HG03439 (cell line): ENCODE data around the gene PRSS22.

ENCODE experiments used
- ATAC-seq: cut with Tn5 transposase; IDR thresholded peaks from one replicate; pipeline ENCODE4 v1.9.1; 2021; ENCODE audit warnings: mild to moderate bottlenecking, moderate library complexity; ENCODE audit not compliant: unreplicated experiment

The PRSS22 gene

DNA sequence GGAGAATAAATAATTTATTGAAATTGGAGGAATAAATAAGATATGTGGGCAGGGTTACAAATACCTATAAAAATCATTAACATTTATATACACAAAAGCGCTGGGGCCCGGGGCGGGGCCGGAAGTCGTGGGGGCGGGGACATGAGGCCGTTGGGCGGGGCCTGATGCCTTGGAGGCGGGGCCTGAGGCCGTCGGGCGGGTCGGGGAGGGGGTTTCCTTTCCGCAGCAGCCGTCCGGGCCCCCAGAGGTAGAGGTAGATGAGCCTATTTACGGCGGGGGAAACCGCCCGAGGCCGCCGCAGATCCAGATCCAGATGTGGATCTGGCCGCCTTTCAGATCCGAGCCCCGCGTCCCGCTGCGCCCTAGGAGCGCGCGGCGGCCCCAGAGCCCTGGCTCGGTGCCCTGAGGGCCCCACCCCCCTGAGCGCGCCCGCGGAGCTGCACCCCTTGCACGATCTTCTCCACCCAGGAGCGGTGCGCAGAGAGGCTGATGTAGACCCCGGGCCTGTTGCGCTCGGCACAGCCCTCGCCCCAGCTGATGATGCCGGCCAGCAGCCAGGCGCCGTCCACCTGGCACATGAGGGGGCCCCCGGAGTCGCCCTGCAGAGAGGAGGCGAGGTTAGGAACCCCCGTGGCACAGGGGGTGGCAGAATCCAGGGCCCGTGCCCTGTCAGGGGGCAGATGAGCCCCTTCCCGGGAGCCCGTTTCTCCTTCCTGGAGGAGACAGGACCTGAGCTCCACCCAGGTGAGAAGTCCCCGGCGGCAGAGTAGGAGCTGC lies 5.1 kb downstream of the PRSS22 start:
- ATAC-seq = no peak

- ATAC-seq = no peak
Observed at GRCh38 chr16:2852003-2852730, 5.8 kb downstream of the PRSS22 start.

GRCh38 chr16:2848933-2849725 lies 8.8 kb downstream of the PRSS22 start:
- ATAC-seq = no peak

DNA sequence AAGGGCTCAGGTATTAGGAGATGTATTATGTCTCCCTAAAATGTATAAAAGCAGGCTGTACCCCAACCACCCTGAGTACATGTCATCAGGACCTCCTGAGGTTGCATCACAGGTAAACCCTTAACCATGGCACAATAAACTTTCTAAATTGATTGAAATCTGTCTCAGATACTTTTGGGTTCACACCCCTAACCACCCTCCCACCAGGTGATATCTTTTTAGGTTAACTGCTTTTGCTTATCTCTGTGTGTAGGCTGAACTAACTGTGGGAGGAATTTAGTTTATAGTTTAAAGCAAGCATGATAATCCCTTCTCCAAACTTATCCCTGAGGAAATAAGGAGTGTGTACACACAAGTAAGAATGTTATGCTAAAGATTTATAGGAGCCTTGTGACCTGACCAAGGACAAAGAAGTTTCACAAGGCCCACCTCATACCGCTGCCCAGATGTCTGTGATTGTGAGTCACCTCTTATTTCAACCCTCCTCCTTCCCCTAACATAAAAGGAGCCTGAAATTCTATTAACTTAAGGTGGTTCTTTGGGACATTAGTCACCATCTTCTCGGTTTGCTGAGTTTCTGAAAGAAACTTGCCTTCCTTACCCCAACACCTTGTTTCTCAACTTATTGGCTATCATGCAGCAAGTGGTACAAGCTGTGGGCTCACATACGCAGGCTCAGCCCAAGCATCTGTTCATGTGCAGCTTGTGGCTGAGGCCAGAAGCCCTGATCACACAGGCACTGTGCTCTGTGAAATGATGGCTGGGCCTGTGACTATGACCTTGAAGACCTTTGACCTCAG lies 11.3 kb downstream of the PRSS22 start:
- no peak for ATAC-seq

DNA sequence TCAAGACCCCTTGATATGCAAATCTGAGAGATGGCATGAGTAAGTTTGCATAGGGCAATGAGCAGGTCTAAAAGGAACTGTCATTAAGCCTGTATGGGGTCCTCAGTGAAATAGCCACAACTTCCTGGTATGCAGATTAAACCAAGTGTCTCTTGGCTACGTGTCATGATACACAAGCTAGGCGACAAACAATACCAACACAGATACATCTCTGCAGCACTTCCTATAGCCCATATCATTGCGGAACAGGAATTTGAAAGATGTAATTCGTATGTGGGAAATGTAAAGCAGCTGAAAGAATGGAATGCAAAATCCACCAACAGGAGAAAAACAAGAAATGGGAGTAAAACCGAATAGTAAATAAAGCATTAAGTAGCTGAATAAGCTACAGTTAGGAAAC lies 12.9 kb downstream of the PRSS22 start:
- no peak for ATAC-seq

GRCh38 chr16:2843526-2843925 lies 14.4 kb downstream of the PRSS22 start:
- ATAC-seq = no peak

GRCh38 chr16:2842340-2843000 lies 15.5 kb downstream of the PRSS22 start:
- no peak for ATAC-seq

- ATAC-seq = no peak
Observed at GRCh38 chr16:2841606-2842339, 16.2 kb downstream of the PRSS22 start.

GRCh38 chr16:2840914-2841313 lies 17.1 kb downstream of the PRSS22 start:
- ATAC-seq = no peak

DNA sequence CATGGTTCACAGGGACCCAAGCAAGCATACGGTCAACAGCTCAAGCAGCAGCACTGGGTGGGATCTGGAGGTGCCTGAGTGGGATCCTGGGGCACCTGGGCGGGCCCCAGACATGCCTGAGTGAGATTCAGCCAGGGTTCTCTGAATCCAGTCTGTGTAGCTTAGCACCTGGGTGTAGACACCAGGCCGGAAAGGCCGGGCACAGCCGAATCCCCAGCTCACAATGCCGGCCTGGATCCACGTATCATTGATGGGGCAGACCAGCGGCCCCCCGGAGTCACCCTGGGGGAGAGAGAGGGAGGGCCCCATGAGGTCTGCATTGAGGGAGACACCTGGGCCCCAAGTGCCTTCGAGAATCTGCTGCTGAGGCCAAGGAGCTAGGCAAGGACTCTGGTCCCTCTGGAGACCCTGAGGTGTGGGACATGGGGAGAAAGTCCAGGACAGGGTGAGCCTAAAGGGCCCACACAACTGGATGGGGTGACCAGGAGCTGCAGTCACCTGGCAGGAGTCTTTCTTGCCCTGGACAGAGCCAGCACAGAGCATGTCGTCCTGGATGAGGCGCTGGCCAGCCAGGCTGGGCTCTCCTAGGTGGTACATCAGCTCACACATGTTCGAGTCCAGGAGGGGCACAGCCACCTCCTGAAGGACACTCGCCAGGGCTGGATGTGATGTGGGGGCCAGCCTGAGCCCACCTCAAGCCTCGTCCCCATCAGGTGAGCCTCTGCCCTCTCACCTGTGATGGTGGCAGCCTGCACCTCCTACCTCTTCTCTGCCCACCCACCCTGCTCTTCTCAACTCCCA lies 18.1 kb downstream of the PRSS22 start:
- no peak for ATAC-seq

DNA sequence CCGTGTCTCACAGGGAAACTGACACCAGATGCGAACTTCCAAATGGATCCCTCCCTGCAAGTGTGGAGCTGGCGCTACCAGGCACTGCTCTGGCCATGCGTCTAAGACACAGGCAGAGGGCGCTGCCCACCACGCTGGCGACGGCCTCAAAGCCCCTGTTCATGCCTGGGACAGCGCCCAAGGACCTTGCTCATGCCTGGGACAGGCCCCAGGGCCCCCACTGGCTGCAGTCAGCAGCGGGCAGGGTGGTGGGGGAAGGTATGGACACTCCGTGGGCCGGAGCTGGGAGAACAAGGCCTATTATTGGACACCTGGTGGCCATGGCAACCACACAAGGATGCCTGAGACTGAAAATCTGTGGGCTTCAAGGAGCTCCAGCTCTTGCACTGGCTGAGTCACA lies 19.0 kb downstream of the PRSS22 start:
- ATAC-seq = no peak

GRCh38 chr16:2836646-2837508 lies 21.1 kb downstream of the PRSS22 start:
- no peak for ATAC-seq

- ATAC-seq = no peak
Observed at GRCh38 chr16:2835638-2836493, 22.1 kb downstream of the PRSS22 start.

DNA sequence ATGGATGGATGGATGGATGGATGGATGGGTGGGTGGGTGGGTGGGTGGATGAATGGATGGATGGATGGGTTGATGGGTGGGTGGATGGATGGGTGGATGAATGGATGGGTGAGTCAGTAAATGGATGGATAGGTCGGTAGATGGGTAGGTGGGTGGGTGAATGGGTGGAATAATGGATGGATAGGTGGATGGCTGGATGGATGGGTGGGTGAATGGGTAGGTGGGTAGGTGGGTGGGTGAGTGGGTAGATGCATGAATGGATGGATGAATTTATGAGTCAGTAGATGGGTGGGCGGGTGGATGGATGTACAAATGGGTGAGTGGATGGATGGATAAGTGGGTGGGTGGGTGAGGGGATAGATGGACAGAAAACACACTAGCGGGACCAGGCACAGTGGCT lies 23.0 kb downstream of the PRSS22 start:
- no peak for ATAC-seq

DNA sequence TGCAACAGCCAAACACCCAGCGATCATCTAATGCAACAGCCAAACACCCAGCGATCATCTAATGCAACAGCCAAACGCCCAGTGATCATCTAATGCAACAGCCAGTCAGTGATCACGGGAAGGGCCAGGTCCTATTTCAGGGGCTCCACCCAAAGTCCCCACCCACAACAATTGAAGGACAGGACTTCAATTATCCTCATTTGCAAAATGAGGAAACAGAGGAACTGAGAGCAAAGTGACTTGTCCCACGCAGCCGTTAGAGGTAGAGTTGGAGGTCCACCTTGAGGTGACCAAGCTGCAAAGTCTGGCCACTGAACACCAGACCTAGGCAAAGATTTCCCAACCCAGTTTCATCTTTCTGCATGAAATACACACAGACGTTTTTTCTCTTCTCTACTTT lies 24.2 kb downstream of the PRSS22 start:
- no peak for ATAC-seq

- ATAC-seq = no peak
Observed at GRCh38 chr16:2831203-2831602, 26.8 kb downstream of the PRSS22 start.

- ATAC-seq = no peak
Observed at GRCh38 chr16:2830355-2830695, 27.6 kb downstream of the PRSS22 start.
